HuH-7 (cell line): ENCODE results near the gene USP40.

Source experiments
- DNase-seq: peaks from one replicate; pipeline ENCODE4 v3.0.0; 2011; ENCODE audit warnings: low spot score

Gene USP40

GRCh38 chr2:233556881-233557736 is 9.5 kb downstream of the USP40 start:
- no peak for DNase-seq

GRCh38 chr2:233553366-233553765 is 13.2 kb downstream of the USP40 start:
- DNase-seq, result no peak

GRCh38 chr2:233551491-233551890 is 15.1 kb downstream of the USP40 start:
- DNase-seq, result no peak

GRCh38 chr2:233546774-233547173 is 19.8 kb downstream of the USP40 start:
- DNase-seq, result no peak

- no peak for DNase-seq
Observed at GRCh38 chr2:233546101-233546500, 20.5 kb downstream of the USP40 start.

GRCh38 chr2:233544200-233544610 is 22.4 kb downstream of the USP40 start:
- DNase-seq, result no peak

- DNase-seq, result no peak
Observed at GRCh38 chr2:233542507-233542906, 24.1 kb downstream of the USP40 start.

GRCh38 chr2:233538741-233539140 is 27.8 kb downstream of the USP40 start:
- DNase-seq, result no peak

- DNase-seq, result no peak
Observed at GRCh38 chr2:233535271-233535670, 31.3 kb downstream of the USP40 start.

GRCh38 chr2:233532971-233533370 is 33.6 kb downstream of the USP40 start:
- DNase-seq, result no peak

GRCh38 chr2:233531955-233532354 is 34.6 kb downstream of the USP40 start:
- DNase-seq, result no peak

GRCh38 chr2:233530381-233530780 is 36.2 kb downstream of the USP40 start:
- DNase-seq, result no peak

GRCh38 chr2:233528182-233528581 is 38.4 kb downstream of the USP40 start:
- DNase-seq, result no peak

- DNase-seq, result no peak
Observed at GRCh38 chr2:233525791-233526190, 40.8 kb downstream of the USP40 start.

- no peak for DNase-seq
Observed at GRCh38 chr2:233519787-233520611, 46.6 kb downstream of the USP40 start.

GRCh38 chr2:233513953-233514655 is 52.5 kb downstream of the USP40 start:
- DNase-seq, result no peak

- DNase-seq, result no peak
Observed at GRCh38 chr2:233503947-233504637, 62.5 kb downstream of the USP40 start.

- DNase-seq, result no peak
Observed at GRCh38 chr2:233503481-233503880, 63.1 kb downstream of the USP40 start.

- DNase-seq, result no peak
Observed at GRCh38 chr2:233501198-233502076, 65.1 kb downstream of the USP40 start.

GRCh38 chr2:233499928-233500327 is 66.7 kb downstream of the USP40 start:
- DNase-seq, result no peak

GRCh38 chr2:233498126-233498525 is 68.5 kb downstream of the USP40 start:
- DNase-seq, result no peak
